ENCODE results near the gene ABCA5.
"Not testable (repeated sequence)": the region's sequence is repeated elsewhere in the genome, so short reads cannot be mapped to it uniquely, and the experiment has no call there.

Gene ABCA5

DNA sequence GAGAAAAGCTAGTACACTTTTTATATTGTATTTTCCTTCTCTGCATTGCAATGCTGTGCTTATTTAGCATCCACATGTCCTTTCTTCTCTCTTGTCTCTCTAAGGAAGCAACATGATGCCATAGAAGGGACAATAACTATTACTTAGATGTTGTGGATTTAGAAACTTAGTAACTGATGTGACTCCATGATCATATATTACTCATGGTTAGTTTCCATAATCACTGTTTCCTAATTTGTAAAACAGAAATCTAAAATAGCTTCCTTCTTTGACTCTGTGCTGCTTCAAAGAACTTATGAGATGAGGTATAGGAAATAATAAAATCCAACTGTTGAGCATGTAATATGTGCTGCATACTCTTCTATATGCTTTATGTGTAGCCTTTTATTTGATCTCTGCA is 6.6 kb upstream of the ABCA5 start:
- DNase-seq: no peak
- intact Hi-C loops (cut with DNase I): no loop called here

DNA sequence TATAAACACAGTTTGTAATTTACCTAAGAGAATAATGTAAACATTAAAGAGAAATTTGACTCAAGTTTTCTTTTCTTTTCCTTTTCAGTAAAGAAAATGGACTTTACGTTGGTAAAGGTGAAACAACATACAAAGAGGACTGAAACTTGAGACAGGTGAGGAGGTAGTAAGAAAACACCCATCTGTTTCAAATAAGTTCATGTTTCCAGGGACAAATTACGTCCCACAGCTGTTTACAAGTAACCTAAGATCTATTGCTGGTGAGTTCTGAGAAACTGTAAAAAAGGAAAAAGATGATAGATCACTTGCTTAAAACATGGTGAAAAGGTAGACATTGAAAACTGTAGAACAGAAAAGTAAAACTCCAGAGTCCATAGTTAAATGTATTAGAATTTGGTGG is 4.8 kb upstream of the ABCA5 start:
- no peak for DNase-seq
- intact Hi-C loops (cut with DNase I): no loop called here

DNA sequence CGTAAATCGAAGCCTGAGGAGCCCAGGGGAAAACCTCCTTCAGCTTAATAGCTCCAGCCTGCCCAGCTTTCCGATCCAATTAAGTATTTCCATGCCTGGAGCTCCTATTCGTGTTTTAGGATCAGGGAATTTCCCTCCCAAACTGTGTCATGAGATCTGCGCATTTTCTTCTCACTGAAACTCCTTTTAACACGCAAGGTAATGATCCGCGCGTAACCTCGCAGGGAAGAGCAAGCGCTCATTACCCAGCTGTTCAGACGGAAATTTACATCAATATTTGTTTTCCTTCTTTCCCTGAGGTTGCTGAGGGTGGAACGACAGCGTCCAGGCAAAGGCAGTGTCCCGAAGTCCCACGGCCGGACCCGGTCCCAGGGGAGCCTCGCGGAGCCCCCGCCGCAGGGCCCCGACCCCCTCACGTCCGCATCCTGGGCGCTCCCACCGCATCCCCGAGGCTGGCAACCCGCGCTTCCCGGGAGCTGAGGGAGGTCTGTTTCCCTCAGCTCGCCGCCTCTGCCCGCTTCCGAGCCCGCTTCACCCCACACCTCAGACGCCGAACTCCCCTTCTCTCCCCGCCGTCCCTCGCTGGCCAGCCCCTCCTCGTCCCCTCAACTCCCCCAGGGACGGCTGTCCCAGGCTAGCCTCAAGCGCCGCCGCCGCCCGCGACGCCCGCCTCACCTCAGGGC is 415 bp downstream of the ABCA5 start:
- DNase-seq: peak in 1 of 10 donors; percentile 26
- intact Hi-C loops (cut with DNase I): no loop called here

DNA sequence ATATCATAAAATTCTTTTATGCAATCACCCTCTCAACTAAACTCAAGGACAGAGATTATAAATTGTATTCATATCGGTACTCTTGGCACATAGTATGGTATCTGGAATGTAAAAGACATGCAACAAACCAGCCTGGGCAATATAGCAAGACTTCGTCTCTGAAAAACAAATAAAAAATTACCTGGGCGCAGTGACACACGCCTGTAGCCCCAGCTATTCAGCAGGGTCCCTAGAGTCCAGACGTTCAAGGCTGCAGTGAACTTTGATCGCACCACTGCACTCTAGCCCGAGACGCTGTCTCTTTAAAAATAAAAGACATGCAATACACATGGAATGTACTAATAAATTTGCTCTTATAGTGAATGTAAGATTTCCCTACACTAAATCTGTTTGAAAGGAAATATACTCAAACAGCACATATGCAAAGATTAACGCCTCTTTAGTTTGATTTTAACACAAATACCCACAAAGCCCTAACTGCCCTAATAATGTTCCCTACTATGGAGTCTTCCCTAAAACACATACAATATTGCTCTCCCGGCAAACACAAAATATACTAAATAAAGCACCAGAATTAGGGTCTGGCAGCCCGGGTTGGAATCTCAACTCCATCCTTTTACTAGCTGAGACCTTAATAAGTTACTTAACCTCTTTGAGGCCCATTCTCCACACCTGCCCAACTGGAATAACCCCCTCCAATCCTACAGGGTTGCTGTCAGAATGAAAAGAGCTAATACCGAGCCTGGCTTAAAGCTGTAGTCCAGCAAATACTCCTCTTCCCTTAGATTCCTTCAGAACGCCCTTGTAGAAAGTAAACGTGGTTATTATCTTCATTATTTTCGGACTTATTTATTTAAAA is 1.2 kb downstream of the ABCA5 start:
- intact Hi-C loops (cut with DNase I): no loop called here
- DNase-seq: no peak

DNA sequence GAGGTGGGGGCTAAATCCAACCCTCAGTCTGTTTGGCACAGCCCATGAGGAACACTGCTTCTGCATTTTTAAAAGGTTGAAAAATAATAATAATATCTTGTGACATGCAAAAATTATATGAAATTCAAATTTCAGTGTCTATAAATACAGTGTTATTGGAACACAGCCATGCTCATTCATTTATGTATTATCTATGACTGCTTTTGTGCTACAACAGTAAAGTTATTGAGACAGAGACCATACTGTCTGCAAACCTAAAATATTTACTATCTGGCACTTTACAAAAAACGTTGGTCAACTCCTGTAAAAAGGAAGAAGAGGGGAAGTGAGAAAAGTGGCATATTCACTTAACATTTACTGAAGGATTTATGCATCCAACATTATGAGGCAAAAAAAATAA is 3.1 kb downstream of the ABCA5 start:
- no peak for DNase-seq
- intact Hi-C loops (cut with DNase I): no loop called here

DNA sequence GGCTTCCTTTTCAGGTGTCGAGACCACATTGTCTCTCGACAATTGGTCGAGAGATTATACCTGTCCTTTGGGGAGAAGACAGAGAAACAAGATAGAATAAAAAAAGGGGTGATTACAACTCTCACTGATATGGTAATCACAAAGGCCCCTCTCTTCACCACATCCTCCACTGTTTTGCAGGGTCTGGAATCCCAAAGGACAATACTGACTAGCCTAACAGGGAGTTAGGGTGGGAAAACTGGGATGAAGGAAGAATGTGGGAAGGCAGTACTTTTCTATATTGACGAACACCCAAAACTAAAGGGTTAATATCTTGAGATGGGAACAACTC is 6.1 kb downstream of the ABCA5 start:
- intact Hi-C loops (cut with DNase I): no loop called here

DNA sequence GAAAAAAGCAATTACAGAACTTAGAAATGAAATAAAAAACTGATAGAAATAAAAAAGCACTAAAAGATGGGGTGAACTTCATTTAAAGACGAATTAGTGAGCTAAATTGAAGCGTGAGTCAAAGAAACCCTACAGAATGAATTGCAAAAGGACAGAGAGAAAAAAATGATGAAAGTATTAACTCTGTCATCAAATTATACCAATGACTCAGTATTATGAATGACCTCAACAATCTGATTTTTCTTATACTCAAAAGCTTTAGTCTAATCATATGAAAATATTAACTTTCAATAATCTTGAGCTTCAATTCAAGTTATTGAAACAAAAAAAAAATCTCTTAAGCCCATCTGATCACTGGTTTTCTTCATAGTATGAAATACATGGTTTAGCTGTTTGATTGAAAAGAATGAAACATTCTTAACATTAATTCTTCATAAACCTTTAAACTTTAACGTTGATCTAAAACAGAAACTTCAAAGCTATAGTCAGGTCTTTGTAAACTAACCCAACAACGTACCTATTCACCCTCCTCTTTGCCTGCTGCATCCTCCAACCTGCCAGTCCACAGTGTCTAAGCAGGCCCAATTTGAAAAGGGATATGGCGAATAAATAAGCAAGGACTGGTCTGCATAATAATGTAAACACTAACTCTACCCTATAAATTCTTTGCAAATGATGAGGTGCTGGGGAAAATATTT is 6.6 kb downstream of the ABCA5 start:
- no peak for DNase-seq

More for the DNA sequence above, 6.1 kb downstream of the ABCA5 start:
- DNase-seq: no peak

DNA sequence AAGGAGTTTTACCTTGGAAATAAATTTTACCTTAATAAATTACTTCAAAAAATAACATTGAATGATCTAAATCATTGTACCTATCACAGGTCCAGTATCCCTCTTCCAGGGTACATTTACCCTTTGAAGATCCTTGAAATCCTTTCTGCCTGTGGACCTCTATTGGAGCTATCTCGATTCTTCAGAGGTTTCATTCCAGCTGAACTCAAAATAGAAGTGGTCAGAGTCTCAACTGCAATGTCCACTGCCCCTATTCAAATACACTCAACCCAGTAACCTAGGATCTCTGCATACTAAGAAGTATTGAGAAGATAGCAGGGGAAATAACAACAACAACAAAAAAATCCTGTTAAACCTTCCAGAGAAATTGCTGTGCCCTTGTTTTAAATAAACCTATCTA is 9.3 kb downstream of the ABCA5 start:
- no peak for DNase-seq
- intact Hi-C loops (cut with DNase I): no loop called here

More for the DNA sequence above, 6.6 kb downstream of the ABCA5 start:
- intact Hi-C loops (cut with DNase I): no loop called here

DNA sequence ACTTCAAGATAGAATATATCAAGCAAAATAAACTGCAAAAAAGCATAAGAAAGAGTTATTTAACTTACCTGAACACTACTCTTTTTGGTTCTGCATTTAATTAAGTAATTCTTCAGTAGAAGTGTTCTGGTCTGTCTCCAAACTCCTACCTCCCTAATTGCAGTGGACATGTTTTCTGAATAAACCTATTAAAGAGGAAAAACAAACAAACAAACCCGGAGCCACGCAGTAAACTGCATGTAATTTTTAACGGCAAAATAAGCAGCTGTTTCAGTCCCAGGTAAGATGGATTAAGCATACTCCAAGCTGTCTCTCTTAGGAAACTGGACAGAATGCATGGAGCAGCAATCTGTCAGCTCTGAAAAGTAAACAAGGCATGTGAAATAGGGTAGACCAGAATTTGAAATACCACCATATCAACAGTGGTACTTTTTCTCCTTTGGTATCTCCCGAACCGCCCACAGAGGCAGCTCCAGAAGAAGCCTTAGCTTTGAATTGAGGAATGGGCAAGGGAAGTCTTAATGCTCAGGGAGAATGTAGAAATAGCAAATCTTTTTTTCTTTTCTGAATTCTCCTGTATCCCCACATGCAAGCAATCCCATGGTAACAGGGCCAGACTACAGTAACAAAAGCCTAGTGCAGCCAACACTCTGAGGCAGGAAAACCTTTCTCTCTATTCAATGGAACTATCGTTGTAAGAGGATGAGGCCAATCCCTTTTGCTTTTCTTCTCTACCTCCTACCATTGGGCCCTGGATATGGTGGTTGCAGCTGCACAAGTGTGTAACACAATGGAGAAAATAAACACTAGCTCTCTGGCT is 12.5 kb downstream of the ABCA5 start:
- no peak for DNase-seq
- intact Hi-C loops (cut with DNase I): no loop called here

DNA sequence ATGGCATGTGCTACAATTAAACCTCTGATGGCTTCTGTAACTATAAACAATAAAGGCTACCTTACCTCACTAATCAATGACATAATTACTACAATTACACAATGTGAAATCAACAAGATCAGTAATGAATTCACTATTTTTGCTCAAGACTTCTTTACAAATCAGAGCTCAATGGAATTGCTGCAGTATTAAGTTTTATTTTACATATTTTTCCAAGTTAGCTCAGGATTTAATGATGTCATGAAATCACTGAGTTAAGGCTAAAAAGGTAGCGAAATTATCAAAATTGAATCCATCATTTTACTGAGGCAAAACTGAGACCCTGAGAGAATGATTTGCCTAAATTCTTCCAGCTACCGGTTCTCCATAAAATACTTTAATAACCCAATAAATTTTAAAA is 21.8 kb downstream of the ABCA5 start:
- intact Hi-C loops (cut with DNase I): no loop called here
- no peak for DNase-seq

DNA sequence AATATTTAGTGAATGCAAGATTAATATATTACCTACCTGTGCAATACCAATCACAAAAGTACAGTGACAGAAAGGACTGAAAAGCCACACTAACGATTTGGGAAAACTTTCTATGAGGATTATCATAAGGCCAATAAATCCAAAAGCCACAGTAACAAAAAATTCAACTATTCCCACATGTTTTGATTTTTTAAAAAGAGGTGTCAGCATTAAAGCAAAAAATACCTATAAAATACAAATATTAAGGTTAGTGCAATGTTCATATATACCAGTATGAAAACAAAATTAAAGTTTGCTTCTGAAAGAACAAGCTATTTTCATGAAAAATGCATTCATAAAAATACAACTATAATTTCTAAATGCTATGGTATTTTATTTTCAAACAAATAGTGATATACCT is 24.3 kb downstream of the ABCA5 start:
- intact Hi-C loops (cut with DNase I): no loop called here
- DNase-seq: no peak

DNA sequence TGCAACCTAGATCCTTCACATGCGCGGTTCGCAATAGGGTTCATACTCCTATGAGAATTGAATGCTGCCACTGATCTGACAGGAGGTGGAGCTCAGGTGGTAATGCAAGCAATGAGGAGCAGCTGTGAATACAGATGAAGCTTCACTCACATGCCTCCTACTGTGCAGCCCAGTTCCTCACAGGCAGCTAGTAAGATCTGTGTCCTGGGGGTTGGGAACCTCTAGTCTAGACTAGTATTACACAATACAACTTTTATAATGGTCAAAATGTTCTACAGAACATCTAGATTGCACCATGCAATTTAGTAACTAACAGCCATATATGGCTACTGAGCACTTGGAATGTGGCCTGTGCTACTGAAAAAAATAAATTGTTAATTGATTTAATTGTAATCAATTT is 26.7 kb downstream of the ABCA5 start:
- intact Hi-C loops (cut with DNase I): no loop called here
- DNase-seq: no peak

DNA sequence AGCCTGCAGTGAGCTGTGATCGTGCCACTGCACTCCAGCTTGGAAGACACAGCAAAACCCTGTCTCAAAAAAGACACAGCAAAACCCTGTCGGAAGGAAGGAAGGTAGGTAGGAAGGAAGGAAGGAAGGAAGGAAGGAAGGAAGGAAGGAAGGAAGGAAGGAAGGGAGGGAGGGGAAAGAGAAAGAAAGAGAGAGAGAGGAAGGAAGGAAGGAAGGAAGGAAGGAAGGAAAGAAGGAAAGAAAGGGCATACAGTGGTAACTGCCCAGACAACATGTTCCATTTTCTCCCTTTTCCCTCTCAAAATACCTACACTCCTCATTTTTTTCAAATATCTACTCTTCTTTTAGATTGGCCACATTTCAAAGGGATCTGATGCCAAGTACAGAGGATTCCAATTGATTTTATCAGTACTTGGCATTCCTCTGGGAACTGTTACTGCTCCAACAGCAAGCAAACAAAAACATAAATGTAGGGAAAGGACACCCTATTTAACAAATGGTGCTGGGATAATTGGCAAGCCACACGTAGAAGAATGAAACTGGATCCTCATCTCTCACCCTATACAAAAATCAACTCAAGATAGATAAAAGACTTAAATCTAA is 28.7 kb downstream of the ABCA5 start:
- intact Hi-C loops (cut with DNase I); DNase-seq: not testable (repeated sequence)

DNA sequence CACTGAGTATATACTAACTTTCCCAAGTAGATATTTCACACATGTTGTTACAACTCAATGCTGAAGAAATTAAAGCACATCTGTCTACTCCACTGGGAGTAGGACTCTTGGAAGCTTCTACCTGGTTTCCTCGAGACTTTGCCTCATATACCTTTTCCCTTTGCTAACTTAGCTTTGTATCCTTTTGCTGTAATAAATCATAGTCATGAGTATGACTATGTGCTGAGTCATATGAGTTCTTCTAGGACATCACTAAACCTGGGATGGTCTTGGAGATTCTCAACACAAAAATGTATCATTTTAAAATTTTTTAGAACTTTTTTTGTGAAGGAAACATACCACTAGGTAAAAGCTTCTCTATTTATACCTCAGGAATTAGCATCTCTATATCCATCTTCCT is 39.8 kb downstream of the ABCA5 start:
- intact Hi-C loops (cut with DNase I): no loop called here
- DNase-seq: no peak

DNA sequence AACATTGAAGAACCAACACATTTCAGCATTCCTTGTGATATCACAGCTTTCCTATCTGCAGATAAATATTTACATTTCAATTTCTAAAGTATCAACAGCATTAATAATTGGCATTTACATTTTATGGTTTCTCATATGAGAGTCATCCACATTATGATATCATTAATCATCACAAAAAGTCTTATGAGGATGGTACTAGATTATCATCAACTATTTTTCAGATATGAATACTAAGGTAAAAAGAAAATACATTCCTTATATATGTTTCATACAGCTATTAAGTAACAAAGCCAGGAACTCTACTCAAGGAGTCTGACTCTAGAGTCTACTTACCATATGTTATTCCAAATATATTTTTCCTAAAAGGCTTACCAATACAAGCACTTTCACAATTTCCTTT is 40.7 kb downstream of the ABCA5 start:
- intact Hi-C loops (cut with DNase I): no loop called here

DNA sequence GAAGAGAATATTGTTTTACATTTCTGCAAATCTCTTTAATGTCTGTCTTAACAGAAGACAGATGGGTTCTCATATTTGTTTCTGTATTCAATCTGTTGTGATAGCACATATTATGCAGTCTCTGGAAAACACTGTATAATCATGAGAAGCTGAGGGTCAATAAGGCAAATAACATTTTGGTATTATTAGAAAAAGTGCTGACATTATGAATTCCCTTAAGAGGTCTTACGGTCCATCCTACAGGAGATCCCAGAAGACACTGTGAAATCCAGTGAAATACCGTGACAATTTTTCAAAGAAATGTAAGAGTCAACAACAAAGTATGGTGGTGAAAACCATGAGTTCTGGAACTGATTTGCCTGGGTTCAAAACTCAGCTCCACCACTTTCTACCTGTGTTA is 42.3 kb downstream of the ABCA5 start:
- intact Hi-C loops (cut with DNase I): no loop called here
- DNase-seq: no peak

More for the DNA sequence above, 40.7 kb downstream of the ABCA5 start:
- DNase-seq: no peak

DNA sequence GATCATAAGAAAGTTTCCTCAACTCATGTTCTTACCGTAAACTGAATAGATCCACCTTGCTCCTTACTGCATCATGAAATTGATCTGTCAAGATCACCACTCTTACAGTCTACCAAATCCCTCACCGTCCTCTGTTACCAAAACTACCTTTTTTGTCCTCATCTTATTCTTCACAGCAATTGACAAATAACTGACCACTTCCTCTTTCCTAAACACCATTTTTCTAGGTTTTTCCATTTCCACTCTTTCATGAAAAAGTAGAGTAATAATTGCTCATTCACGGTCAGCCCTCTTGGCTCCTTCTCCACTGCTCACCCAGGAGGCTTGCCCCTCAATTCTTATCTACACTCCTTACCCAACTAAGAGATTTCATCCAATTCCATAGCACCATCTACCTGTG is 44.9 kb downstream of the ABCA5 start:
- intact Hi-C loops (cut with DNase I): no loop called here
- no peak for DNase-seq

DNA sequence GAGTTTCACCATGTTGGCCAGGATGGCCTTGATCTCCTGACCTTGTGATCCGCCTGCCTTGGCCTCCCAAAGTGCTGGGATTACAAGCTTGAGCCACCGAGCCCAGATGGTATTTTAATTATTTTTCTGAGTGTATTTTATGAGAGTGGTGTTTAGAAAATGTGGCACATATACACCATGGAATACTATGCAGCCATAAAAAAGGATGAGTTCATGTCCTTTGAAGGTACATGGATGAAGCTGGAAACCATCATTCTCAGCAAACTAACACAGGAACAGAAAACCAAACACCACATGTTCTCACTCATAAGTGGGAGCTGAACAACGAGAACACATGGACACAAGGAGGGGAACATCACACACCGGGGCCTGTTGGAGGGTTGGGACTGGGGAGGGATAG is 50.7 kb downstream of the ABCA5 start:
- DNase-seq; intact Hi-C loops (cut with DNase I): not testable (repeated sequence)

DNA sequence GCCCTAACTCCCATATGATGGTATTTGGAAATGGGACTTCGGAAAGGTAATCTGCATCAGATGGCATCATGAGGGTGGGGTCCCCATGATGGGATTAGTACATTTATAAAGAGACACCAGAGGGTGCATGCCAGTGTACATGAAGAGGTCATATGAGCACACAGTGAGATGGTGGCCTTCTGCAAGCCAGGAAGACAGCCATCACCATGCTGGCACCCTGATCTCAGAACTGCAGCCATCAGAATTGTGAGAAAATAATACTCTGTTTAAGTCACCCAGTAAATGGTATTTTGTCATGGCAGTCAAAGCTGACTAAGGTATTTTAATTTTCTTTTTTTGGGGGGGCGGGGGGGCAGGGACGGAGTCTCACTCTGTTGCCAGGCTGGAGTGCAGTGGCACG is 51.2 kb downstream of the ABCA5 start:
- no peak for DNase-seq
- intact Hi-C loops (cut with DNase I): no loop called here

DNA sequence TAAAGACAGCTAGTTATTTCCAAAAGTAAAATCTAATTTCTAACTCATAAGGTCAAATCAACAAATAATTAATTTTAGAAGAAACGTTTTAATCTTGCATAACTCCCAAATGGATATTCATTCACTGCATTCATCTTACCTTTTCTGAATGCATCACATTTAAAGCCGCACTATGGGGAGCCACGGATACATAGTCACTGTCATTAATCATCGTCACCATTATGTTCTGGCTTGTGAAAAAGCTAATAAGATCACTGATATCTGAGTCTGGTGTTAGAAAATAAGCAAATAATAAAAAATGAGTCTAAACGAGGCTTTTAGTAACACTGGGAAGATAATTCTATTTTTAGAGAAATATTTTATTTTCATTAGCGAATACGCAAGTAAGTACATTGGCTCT is 55.9 kb downstream of the ABCA5 start:
- DNase-seq: no peak
- intact Hi-C loops (cut with DNase I): no loop called here

All from posterior cingulate gyrus (tissue), 11 donors.